ENCODE data around the gene ZNF593. TPM values are rescaled to one million over a fixed set of nuclear protein-coding genes. Genes with fewer than 3 reads are reported as not detected.

The ZNF593 gene
- total RNA-seq, 1 donor from 2014 or later: 18.7 TPM

- no peak for TF ChIP-seq POLR2A (IDR thresholded peaks at IDR 0.05)
- no peak for TF ChIP-seq POLR2AphosphoS5 (IDR thresholded peaks at IDR 0.05; ENCODE audit: insufficient read depth in 1 of 2, low read depth in 1 of 2)
- TF ChIP-seq, protein P1, sequence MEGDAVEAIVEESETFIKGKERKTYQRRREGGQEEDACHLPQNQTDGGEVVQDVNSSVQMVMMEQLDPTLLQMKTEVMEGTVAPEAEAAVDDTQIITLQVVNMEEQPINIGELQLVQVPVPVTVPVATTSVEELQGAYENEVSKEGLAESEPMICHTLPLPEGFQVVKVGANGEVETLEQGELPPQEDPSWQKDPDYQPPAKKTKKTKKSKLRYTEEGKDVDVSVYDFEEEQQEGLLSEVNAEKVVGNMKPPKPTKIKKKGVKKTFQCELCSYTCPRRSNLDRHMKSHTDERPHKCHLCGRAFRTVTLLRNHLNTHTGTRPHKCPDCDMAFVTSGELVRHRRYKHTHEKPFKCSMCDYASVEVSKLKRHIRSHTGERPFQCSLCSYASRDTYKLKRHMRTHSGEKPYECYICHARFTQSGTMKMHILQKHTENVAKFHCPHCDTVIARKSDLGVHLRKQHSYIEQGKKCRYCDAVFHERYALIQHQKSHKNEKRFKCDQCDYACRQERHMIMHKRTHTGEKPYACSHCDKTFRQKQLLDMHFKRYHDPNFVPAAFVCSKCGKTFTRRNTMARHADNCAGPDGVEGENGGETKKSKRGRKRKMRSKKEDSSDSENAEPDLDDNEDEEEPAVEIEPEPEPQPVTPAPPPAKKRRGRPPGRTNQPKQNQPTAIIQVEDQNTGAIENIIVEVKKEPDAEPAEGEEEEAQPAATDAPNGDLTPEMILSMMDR (IDR thresholded peaks at IDR 0.05): no peak
- H3K9me3 ChIP-seq: no peaks in the 10 kb centered on the region
- no peaks in the 10 kb centered on the region for H3K36me3 ChIP-seq
- H3K27ac ChIP-seq: no peak overlapping the region
- no peaks in the 10 kb centered on the region for H3K27me3 ChIP-seq
- intact Hi-C loops (cut with DNase I): no loop called here
- DNase-seq (ENCODE audit: extremely low spot score in 2 of 2): no peak
- no peak overlapping the region for H3K4me3 ChIP-seq
- no peaks in the 10 kb centered on the region for H3K4me1 ChIP-seq
Observed at GRCh38 chr1:26212726-26213125, 43.0 kb downstream of the ZNF593 start.

- DNase-seq (ENCODE audit: extremely low spot score in 2 of 2): no peak
- intact Hi-C loops (cut with DNase I): no loop called here
- Histone ChIP-seq H3K4me1 (no peaks in the 10 kb centered on the region), H3K36me3 (no peaks in the 10 kb centered on the region), H3K27me3 (no peaks in the 10 kb centered on the region), H3K27ac (no peak overlapping the region), H3K9me3 (no peaks in the 10 kb centered on the region), H3K4me3 (no peak overlapping the region)
- TF ChIP-seq POLR2A (IDR thresholded peaks at IDR 0.05): no peak
- TF ChIP-seq POLR2AphosphoS5 (IDR thresholded peaks at IDR 0.05; ENCODE audit: insufficient read depth in 1 of 2, low read depth in 1 of 2): no peak
- TF ChIP-seq, protein P1 (IDR thresholded peaks at IDR 0.05): no peak
Observed at GRCh38 chr1:26213335-26213905, 43.7 kb downstream of the ZNF593 start.

DNA sequence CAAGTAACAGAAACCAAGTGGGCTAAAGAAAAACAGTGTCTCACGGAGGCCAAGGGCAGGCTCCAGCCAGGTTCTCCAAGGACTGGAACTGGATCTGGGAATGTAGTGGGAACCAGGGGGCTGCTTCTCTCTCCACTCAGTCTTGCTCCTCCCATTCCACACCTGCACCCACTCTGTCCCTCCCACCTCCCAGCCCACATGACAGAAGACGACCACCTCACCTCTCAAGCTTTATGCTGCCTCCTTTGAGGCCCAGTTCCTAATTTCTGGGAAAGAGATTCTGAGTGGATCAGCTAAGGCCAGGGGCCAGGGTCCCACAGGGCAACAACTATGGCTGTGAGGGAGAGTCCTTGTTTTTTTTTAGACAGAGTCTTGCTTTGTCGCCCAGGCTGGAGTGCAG, 45.5 kb downstream of the ZNF593 start:
- no peaks in the 10 kb centered on the region for H3K27me3 ChIP-seq
- H3K27ac ChIP-seq: no peak overlapping the region
- no peak for DNase-seq (ENCODE audit: extremely low spot score in 2 of 2)
- TF ChIP-seq, protein P1 (IDR thresholded peaks at IDR 0.05): no peak
- no peak for TF ChIP-seq POLR2A (IDR thresholded peaks at IDR 0.05)
- TF ChIP-seq POLR2AphosphoS5 (IDR thresholded peaks at IDR 0.05; ENCODE audit: insufficient read depth in 1 of 2, low read depth in 1 of 2): no peak
- no peaks in the 10 kb centered on the region for H3K36me3 ChIP-seq
- no peaks in the 10 kb centered on the region for H3K9me3 ChIP-seq
- intact Hi-C loops (cut with DNase I): no loop called here
- no peaks in the 10 kb centered on the region for H3K4me1 ChIP-seq
- no peak overlapping the region for H3K4me3 ChIP-seq

GRCh38 chr1:26218906-26219494, 49.3 kb downstream of the ZNF593 start:
- no peaks in the 10 kb centered on the region for H3K36me3 ChIP-seq
- intact Hi-C loops (cut with DNase I): no loop called here
- TF ChIP-seq, protein P1 (IDR thresholded peaks at IDR 0.05): no peak
- TF ChIP-seq POLR2A (IDR thresholded peaks at IDR 0.05) (no peak), POLR2AphosphoS5 (IDR thresholded peaks at IDR 0.05; ENCODE audit: insufficient read depth in 1 of 2, low read depth in 1 of 2) (no peak)
- no peak for DNase-seq (ENCODE audit: extremely low spot score in 2 of 2)
- no peak overlapping the region for H3K27ac ChIP-seq
- H3K4me1 ChIP-seq: no peaks in the 10 kb centered on the region
- no peak overlapping the region for H3K4me3 ChIP-seq
- H3K27me3 ChIP-seq: no peaks in the 10 kb centered on the region
- no peaks in the 10 kb centered on the region for H3K9me3 ChIP-seq

Other genes with a start within 250 kb of the ZNF593 start
- gene PAFAH2, start 171.8 kb upstream of the ZNF593 start, total RNA-seq: 7.1 TPM
- 0.74 TPM for gene EXTL1, start 148.1 kb upstream of the ZNF593 start, total RNA-seq
- not detected for gene SLC30A2, start 123.8 kb upstream of the ZNF593 start, total RNA-seq
- not detected for gene TRIM63, start 102.3 kb upstream of the ZNF593 start, total RNA-seq
- 5.6 TPM for gene PDIK1L, start 58.1 kb upstream of the ZNF593 start, total RNA-seq
- 4.2 TPM for gene FAM110D, start 10.8 kb upstream of the ZNF593 start, total RNA-seq
- gene C1orf232, start 945 bp upstream of the ZNF593 start, total RNA-seq: not detected
- gene ZNF593OS, start 1.9 kb downstream of the ZNF593 start, total RNA-seq: not detected
- gene CNKSR1, start 7.6 kb downstream of the ZNF593 start, total RNA-seq: 21.9 TPM
- gene CATSPER4, start 20.7 kb downstream of the ZNF593 start, total RNA-seq: not detected
- 9.1 TPM for gene CEP85, start 64.3 kb downstream of the ZNF593 start, total RNA-seq
- gene SH3BGRL3, start 110.2 kb downstream of the ZNF593 start, total RNA-seq: 115 TPM
- 7.1 TPM for gene UBXN11, start 136.7 kb downstream of the ZNF593 start, total RNA-seq
- 8.1 TPM for gene CD52, start 148.1 kb downstream of the ZNF593 start, total RNA-seq
- gene CRYBG2, start 184.2 kb downstream of the ZNF593 start, total RNA-seq: 67.0 TPM
- gene ZNF683, start 202.8 kb downstream of the ZNF593 start, total RNA-seq: not detected
- gene LIN28A, start 240.9 kb downstream of the ZNF593 start, total RNA-seq: not detected

Measured in vagina (tissue), 2 donors.